Hepatocyte (in vitro differentiated cells): ENCODE results near the gene PROSER2. TPM values are rescaled to one million over a fixed set of nuclear protein-coding genes. Genes with fewer than 3 reads are reported as not detected.

Experiments used
- DNase-seq: peaks from one replicate; pipeline ENCODE4 v3.0.0-alpha.2; 2016; ENCODE audit warnings: low spot score
- H2AFZ ChIP-seq: fragments of 200-600 bp; sonication (generic); 2 replicates; pipeline ENCODE4 v1.6.0; 2016; ENCODE audit warnings: antibody characterized with exemption, mild to moderate bottlenecking
- H3K27ac ChIP-seq: fragments of 200-600 bp; sonication (generic); 2 replicates; pipeline ENCODE4 v1.5.1; 2016; ENCODE audit warnings: mild to moderate bottlenecking
- H3K27me3 ChIP-seq: fragments of 200-600 bp; sonication (generic); 2 replicates; pipeline ENCODE4 v1.6.1; 2016
- H3K36me3 ChIP-seq: fragments of 200-600 bp; sonication (generic); replicated peaks from 2 replicates; pipeline ENCODE4 v1.5.1; 2016; ENCODE audit warnings: low read depth; ENCODE audit not compliant: insufficient read depth
- H3K4me1 ChIP-seq: fragments of 200-600 bp; sonication (generic); 2 replicates; pipeline ENCODE4 v1.5.1; 2016; ENCODE audit warnings: mild to moderate bottlenecking, moderate library complexity; ENCODE audit not compliant: insufficient read depth
- H3K4me2 ChIP-seq: fragments of 200-600 bp; sonication (generic); 2 replicates; pipeline ENCODE4 v1.6.0; 2016
- H3K4me3 ChIP-seq: fragments of 200-600 bp; sonication (generic); 2 replicates; pipeline ENCODE4 v1.5.1; 2016; ENCODE audit warnings: mild to moderate bottlenecking
- H3K79me2 ChIP-seq: fragments of 200-600 bp; sonication (generic); 2 replicates; pipeline ENCODE4 v1.6.0; 2017; ENCODE audit warnings: mild to moderate bottlenecking
- H3K9me2 ChIP-seq: fragments of 200-600 bp; sonication (generic); replicated peaks from 2 replicates; pipeline ENCODE4 v1.6.0; 2017; ENCODE audit warnings: mild to moderate bottlenecking; ENCODE audit not compliant: insufficient read depth
- H3K9me3 ChIP-seq: fragments of 200-600 bp; sonication (generic); 2 replicates; pipeline ENCODE4 v1.5.1; 2016; ENCODE audit warnings: low read depth, mild to moderate bottlenecking
- H4K20me1 ChIP-seq: fragments of 200-600 bp; sonication (generic); 2 replicates; pipeline ENCODE4 v1.6.0; 2016; ENCODE audit warnings: mild to moderate bottlenecking; ENCODE audit not compliant: insufficient read depth, poor library complexity, severe bottlenecking
- CTCF ChIP-seq: fragments of 200-600 bp; sonication (generic); IDR thresholded peaks from 2 replicates; pipeline ENCODE4 v1.5.1; 2016; ENCODE audit warnings: antibody characterized with exemption, mild to moderate bottlenecking; ENCODE audit not compliant: poor library complexity
- EZH2 ChIP-seq: fragments of 200-600 bp; sonication (generic); IDR thresholded peaks from 2 replicates; pipeline ENCODE4 v1.6.1; 2016; ENCODE audit warnings: antibody characterized with exemption, mild to moderate bottlenecking, borderline replicate concordance
- EZH2phosphoT487 ChIP-seq: fragments of 200-600 bp; sonication (generic); IDR thresholded peaks from one replicate; pipeline ENCODE4 v1.6.1; 2018; ENCODE audit warnings: antibody characterized with exemption, mild to moderate bottlenecking, low read depth, moderate library complexity; ENCODE audit not compliant: unreplicated experiment, severe bottlenecking
- WGBS: methylation state at CpG from one replicate; pipeline ENCODE4 v1.1.6; 2016; ENCODE audit warnings: low lambda C conversion rate; ENCODE audit errors: missing lambda C conversion rate; 5-methylcytosine and 5-hydroxymethylcytosine counted together
- polyA plus RNA-seq: library from polyadenylated mRNA; unstranded; fragments of >200 nt; fragmentation: Nextera tagmentation; extraction: Ambion mirVana; gene quantifications from 2 replicates; pipeline ENCODE4 v1.2.1, GENCODE V29; 2016
- total RNA-seq: library from RNA; depleted of rRNA; stranded (reverse); fragments of >200 nt; gene quantifications from 2 replicates; pipeline ENCODE4 v1.2.3, GENCODE V29; 2014

PROSER2 gene
- total and polyA plus RNA-seq, 2 experiments from 2014 or later = 13.3 to 39.9 TPM

GRCh38 chr10:11798845-11799735 lies 24.1 kb upstream of the PROSER2 start:
- Histone ChIP-seq H3K27ac (no peak overlapping the region), H3K4me2 (no peak overlapping the region), H3K27me3 (no peaks in the 10 kb centered on the region), H3K9me2 (no peaks in the 10 kb centered on the region), H4K20me1 (no peaks in the 10 kb centered on the region), H2AFZ (peak overlapping the region; percentile 21), H3K4me1 (peaks cover 8% of the 10 kb centered on the region), H3K79me2 (no peaks in the 10 kb centered on the region), H3K4me3 (no peak overlapping the region), H3K9me3 (no peaks in the 10 kb centered on the region), H3K36me3 (no peaks in the 10 kb centered on the region)
- 87% methylated on average over 18 of the region's 18 CpGs for WGBS
- no peak for DNase-seq
- TF ChIP-seq EZH2phosphoT487 (no peak), CTCF (no peak), EZH2 (no peak)

GRCh38 chr10:11799736-11800080 lies 23.4 kb upstream of the PROSER2 start:
- no peaks in the 10 kb centered on the region for H3K36me3 ChIP-seq
- 90% methylated on average over 9 of the region's 9 CpGs for WGBS
- H3K27me3 ChIP-seq = no peaks in the 10 kb centered on the region
- no peaks in the 10 kb centered on the region for H3K9me2 ChIP-seq
- TF ChIP-seq EZH2phosphoT487 (no peak), EZH2 (no peak), CTCF (no peak)
- no peak overlapping the region for H3K4me3 ChIP-seq
- no peaks in the 10 kb centered on the region for H3K79me2 ChIP-seq
- no peaks in the 10 kb centered on the region for H3K9me3 ChIP-seq
- H4K20me1 ChIP-seq = no peaks in the 10 kb centered on the region
- no peak overlapping the region for H2AFZ ChIP-seq
- DNase-seq = no peak
- no peak overlapping the region for H3K4me2 ChIP-seq
- H3K4me1 ChIP-seq = peaks cover 3% of the 10 kb centered on the region
- no peak overlapping the region for H3K27ac ChIP-seq

- Histone ChIP-seq H3K4me3 (no peak overlapping the region), H3K27me3 (no peaks in the 10 kb centered on the region), H3K9me2 (no peaks in the 10 kb centered on the region), H3K79me2 (no peaks in the 10 kb centered on the region), H2AFZ (no peak overlapping the region), H3K4me1 (no peaks in the 10 kb centered on the region), H3K27ac (no peak overlapping the region), H4K20me1 (no peaks in the 10 kb centered on the region), H3K4me2 (no peak overlapping the region), H3K9me3 (no peaks in the 10 kb centered on the region), H3K36me3 (no peaks in the 10 kb centered on the region)
- WGBS = 97% methylated on average over 16 of the region's 16 CpGs
- TF ChIP-seq EZH2phosphoT487 (no peak), CTCF (no peak), EZH2 (no peak)
- no peak for DNase-seq
Observed at GRCh38 chr10:11804336-11804735, 18.8 kb upstream of the PROSER2 start.
